Suprapubic skin (tissue), 4 donors: Measurements from ENCODE around the gene PODN. TPM values are rescaled to one million over a fixed set of nuclear protein-coding genes. Genes with fewer than 3 reads are reported as not detected.

Experiments used
- DNase-seq, 2 donors: peaks; one replicate each; pipeline ENCODE4 v3.0.0-alpha.2; 2019; ENCODE audit warnings: low spot score in 2 of 2
- H3K27ac ChIP-seq: fragments of 200-600 bp; sonication (generic); one replicate; pipeline ENCODE4 v1.5.1; 2019
- H3K27me3 ChIP-seq: fragments of 200-600 bp; sonication (generic); one replicate; pipeline ENCODE4 v1.5.1; 2019
- H3K36me3 ChIP-seq: fragments of 200-600 bp; sonication (generic); one replicate; pipeline ENCODE4 v1.5.1; 2019
- H3K4me1 ChIP-seq: fragments of 200-600 bp; sonication (generic); one replicate; pipeline ENCODE4 v1.5.1; 2019
- H3K4me3 ChIP-seq: fragments of 200-600 bp; sonication (generic); one replicate; pipeline ENCODE4 v1.5.1; 2019; ENCODE audit warnings: mild to moderate bottlenecking
- H3K9me3 ChIP-seq: fragments of 200-600 bp; sonication (generic); one replicate; pipeline ENCODE4 v1.5.1; 2019
- EP300 ChIP-seq: sonication (generic); formaldehyde crosslinking; IDR thresholded peaks from one replicate; pipeline ENCODE4 v1.6.1; 2017; ENCODE audit warnings: antibody characterized with exemption
- POLR2A ChIP-seq, 2 donors: fragments of 450-650 bp; IDR thresholded peaks; one replicate each; pipeline ENCODE4 v1.6.1; 2017; ENCODE audit warnings: antibody characterized with exemption in 2 of 2, mild to moderate bottlenecking in 2 of 2, moderate library complexity in 2 of 2
- POLR2AphosphoS5 ChIP-seq, 3 donors: sonication (generic); formaldehyde crosslinking; IDR thresholded peaks; one replicate each; pipeline ENCODE4 v1.6.1; 2017; ENCODE audit warnings: antibody characterized with exemption in 3 of 3
- WGBS: methylation state at CpG from one replicate; pipeline ENCODE4 v1.1.5; 2018; 5-methylcytosine and 5-hydroxymethylcytosine counted together
- total RNA-seq, 4 donors: library from RNA; depleted of rRNA; stranded (reverse); fragments of >200 nt; gene quantifications; one replicate each; pipeline ENCODE4 v1.1.0, GENCODE V29; 2016
- TF ChIP-seq, protein P1 (sequence below), 2 donors: fragments of 200-600 bp in 1 of 2; fragments of 450-650 bp in 1 of 2; sonication (generic) in 1 of 2; IDR thresholded peaks; one replicate each; pipeline ENCODE4 v1.5.1; 2016 to 2019; ENCODE audit warnings: antibody characterized with exemption in 2 of 2, mild to moderate bottlenecking in 1 of 2, moderate library complexity in 1 of 2

The PODN gene
- total RNA-seq, 4 donors from 2014 or later = 13.9 to 32.8 (median 19.8) TPM

DNA sequence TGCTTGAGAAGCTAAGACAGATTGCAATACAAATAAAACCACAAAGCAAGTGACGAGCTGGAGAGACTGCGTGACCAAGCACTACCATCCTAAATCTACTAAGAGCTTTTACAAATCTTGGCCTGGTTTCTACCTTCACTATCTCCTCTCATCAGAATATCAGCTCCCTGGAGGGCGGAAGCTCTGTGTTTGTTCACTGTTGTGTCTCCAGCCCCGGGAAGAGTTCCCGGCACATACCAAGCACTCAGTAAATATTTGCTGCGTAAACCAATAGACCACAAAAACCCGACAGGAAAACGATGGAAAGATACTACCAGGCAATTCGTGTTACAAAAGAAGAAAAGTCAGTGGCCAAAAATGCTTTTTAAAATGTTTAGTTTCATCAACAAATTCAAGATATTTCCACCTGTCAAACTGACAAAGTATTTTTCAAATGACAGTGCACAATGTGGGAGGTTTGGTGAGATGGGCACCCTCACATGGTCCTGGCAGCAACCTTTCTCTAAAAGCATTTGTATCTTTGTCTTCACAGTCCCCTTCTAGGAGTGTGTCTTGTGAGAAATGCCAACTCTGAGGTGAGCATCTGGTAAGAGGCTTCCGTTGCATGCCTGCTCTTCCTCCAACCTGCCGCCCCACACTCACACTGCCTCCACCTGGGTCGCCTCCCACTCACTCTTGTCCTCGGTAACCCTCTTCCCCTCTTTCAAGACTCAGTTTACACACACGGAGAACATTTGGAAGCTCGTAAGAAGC, 45.7 kb downstream of the PODN start:
- no peaks in the 10 kb centered on the region for H3K36me3 ChIP-seq
- no peak overlapping the region for H3K4me3 ChIP-seq
- WGBS = 57% methylated on average over 15 of the region's 15 CpGs
- H3K27ac ChIP-seq = no peak overlapping the region
- peaks cover 31% of the 10 kb centered on the region for H3K4me1 ChIP-seq
- no peak for DNase-seq
- TF ChIP-seq, protein P1, sequence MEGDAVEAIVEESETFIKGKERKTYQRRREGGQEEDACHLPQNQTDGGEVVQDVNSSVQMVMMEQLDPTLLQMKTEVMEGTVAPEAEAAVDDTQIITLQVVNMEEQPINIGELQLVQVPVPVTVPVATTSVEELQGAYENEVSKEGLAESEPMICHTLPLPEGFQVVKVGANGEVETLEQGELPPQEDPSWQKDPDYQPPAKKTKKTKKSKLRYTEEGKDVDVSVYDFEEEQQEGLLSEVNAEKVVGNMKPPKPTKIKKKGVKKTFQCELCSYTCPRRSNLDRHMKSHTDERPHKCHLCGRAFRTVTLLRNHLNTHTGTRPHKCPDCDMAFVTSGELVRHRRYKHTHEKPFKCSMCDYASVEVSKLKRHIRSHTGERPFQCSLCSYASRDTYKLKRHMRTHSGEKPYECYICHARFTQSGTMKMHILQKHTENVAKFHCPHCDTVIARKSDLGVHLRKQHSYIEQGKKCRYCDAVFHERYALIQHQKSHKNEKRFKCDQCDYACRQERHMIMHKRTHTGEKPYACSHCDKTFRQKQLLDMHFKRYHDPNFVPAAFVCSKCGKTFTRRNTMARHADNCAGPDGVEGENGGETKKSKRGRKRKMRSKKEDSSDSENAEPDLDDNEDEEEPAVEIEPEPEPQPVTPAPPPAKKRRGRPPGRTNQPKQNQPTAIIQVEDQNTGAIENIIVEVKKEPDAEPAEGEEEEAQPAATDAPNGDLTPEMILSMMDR (IDR thresholded peaks at IDR 0.05) = no peak
- TF ChIP-seq POLR2AphosphoS5 (IDR thresholded peaks at IDR 0.05) (no peak), EP300 (no peak), POLR2A (IDR thresholded peaks at IDR 0.05) (no peak)
- no peaks in the 10 kb centered on the region for H3K9me3 ChIP-seq
- no peaks in the 10 kb centered on the region for H3K27me3 ChIP-seq

DNA sequence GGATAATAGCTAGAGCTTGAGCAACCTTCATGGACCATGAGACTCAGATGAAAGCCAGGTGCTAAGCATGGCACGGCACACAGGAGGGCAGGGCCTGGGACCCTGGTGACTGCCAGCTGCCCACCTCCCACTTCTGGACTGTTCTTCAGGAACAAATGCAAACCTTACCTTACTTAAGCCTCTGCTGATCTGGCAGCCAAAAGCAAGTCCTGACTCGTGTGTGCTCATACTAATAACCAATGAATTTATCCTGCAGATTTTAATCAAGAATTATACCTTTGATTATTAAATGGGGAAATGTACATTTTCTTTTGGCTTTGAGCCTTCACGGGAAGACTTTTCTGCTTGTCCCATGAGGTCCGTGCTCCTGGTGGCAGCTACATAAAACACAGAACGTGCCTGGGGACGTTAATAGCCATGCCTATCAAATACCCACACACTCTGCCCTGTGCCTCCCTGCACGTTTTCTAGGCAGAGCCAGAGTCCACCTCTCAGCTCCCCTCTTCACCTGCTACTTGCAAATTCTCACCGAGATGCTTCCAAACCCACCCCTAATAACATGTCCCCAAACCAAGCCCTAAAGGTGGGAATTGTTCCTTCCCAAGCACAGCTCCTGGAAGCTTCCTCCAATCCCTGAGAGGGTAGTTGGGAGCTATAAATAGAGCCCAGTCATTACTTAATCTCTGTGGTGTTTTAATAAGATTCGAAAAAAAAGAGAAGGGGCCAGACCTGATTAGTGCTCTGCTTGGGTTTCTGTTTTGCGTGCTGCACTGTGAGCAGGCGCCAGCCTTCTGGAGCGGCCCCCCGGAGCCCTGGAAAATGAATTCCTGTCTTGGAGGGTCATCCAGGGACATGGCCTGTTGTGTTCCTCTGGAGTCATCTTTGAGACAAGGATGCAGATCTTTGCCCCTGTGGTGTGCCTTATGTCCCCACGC, 46.9 kb downstream of the PODN start:
- Histone ChIP-seq H3K27me3 (no peaks in the 10 kb centered on the region), H3K36me3 (no peaks in the 10 kb centered on the region), H3K9me3 (no peaks in the 10 kb centered on the region), H3K4me3 (no peak overlapping the region), H3K27ac (peak overlapping the region; percentile 20), H3K4me1 (peaks cover 31% of the 10 kb centered on the region)
- no peak for DNase-seq
- TF ChIP-seq POLR2AphosphoS5 (IDR thresholded peaks at IDR 0.05) (no peak), EP300 (no peak), POLR2A (IDR thresholded peaks at IDR 0.05) (no peak)
- TF ChIP-seq, protein P1 (IDR thresholded peaks at IDR 0.05) = no peak
- 40% methylated on average over 13 of the region's 14 CpGs for WGBS

DNA sequence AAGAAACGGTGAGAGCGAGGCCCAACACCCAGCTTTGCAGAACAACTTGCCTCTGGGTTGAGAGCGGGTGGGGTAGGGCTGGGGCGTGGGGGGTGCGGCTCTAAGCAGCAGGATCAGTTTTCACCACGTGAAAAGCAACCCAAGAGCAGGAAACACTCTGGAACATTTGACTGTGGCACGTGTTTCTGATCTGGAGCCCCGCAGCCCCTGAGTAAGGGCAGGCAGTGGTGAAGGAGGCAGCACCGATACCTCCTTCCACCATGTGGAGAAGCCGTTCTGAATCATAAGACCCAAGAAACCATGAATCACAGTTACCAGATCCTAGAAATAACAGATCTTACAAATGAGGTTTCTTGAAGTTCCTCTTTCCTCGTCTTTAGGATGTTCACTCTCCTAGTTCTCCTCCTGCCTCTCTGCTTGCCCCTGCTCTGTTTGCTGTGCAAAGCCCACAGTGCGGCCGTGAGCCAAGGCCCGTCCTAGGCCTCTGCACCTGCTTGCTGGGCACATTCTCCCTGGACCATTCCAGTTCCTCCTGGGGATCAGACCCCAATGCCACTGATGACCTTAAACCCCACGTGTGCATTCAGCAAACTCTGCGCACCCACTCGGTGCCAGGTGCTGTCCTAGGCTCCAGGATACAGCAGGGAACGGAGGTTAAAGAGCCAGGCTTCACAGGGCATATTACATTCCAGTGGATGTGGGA, 48.5 kb downstream of the PODN start:
- Histone ChIP-seq H3K9me3 (no peaks in the 10 kb centered on the region), H3K4me3 (no peak overlapping the region), H3K27me3 (no peaks in the 10 kb centered on the region), H3K4me1 (peaks cover 31% of the 10 kb centered on the region), H3K36me3 (no peaks in the 10 kb centered on the region), H3K27ac (peak overlapping the region; percentile 70)
- DNase-seq = no peak
- 58% methylated on average over 15 of the region's 18 CpGs for WGBS
- TF ChIP-seq, protein P1 (IDR thresholded peaks at IDR 0.05) = no peak
- no peak for TF ChIP-seq POLR2AphosphoS5 (IDR thresholded peaks at IDR 0.05)
- no peak for TF ChIP-seq POLR2A (IDR thresholded peaks at IDR 0.05)
- TF ChIP-seq EP300 = no peak

DNA sequence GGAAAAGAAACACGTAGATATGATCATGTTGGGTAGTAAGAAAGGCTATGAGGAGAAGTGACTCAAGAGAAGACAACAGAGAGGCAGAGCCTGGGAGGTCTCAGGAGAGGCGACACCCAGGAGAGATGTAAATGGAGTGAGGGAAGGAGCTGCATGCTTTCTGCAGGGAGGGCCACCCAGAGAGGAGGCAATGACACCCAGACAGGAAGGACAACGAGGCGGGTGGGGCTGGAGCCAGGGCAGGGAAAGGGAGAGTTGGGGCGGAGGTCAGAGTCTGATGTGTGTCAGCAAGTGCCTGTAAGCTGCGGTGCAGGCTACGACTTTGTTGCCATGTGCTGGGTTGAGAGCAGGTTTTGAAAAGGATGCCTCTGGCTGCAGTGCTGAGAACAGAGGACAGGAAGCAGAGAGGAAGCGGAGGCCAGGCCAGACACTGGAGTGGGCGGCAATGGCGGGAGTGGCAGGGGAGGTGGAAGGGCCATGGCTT, 49.1 kb downstream of the PODN start:
- no peak for TF ChIP-seq POLR2AphosphoS5 (IDR thresholded peaks at IDR 0.05)
- no peak for TF ChIP-seq EP300
- TF ChIP-seq POLR2A (IDR thresholded peaks at IDR 0.05) = no peak
- TF ChIP-seq, protein P1 (IDR thresholded peaks at IDR 0.05) = no peak
- no peak for DNase-seq
- no peaks in the 10 kb centered on the region for H3K36me3 ChIP-seq
- H3K9me3 ChIP-seq = no peaks in the 10 kb centered on the region
- WGBS = 55% methylated on average over 10 of the region's 10 CpGs
- H3K4me1 ChIP-seq = peaks cover 31% of the 10 kb centered on the region
- H3K4me3 ChIP-seq = no peak overlapping the region
- H3K27me3 ChIP-seq = no peaks in the 10 kb centered on the region
- H3K27ac ChIP-seq = peak overlapping the region; percentile 70
